ENCODE measurements around the gene CPVL.

- TF ChIP-seq CTCF (IDR thresholded peaks at IDR 0.05) (no peak), POLR2A (IDR thresholded peaks at IDR 0.05) (no peak)
These were observed 192.7 kb downstream of the CPVL start for GRCh38 chr7:28953633-28954032.

Data from body of pancreas (tissue), 4 donors.